ENCODE results near the gene TTC7B.

The TTC7B gene

GRCh38 chr14:90816681-90817436, 629 bp upstream of the TTC7B start:
- TF ChIP-seq GATA2 (IDR thresholded peaks at IDR 0.05; ENCODE audit: low read depth, low read length) (no peak), GATA3 (IDR thresholded peaks at IDR 0.05; ENCODE audit: low read depth, low read length) (no peak)

GRCh38 chr14:90815572-90815821, 733 bp downstream of the TTC7B start:
- TF ChIP-seq GATA2 (IDR thresholded peaks at IDR 0.05; ENCODE audit: low read depth, low read length) (no peak), GATA3 (IDR thresholded peaks at IDR 0.05; ENCODE audit: low read depth, low read length) (no peak)

GRCh38 chr14:90814806-90815571, 1.2 kb downstream of the TTC7B start:
- TF ChIP-seq GATA2 (IDR thresholded peaks at IDR 0.05; ENCODE audit: low read depth, low read length) (no peak), GATA3 (IDR thresholded peaks at IDR 0.05; ENCODE audit: low read depth, low read length) (no peak)

GRCh38 chr14:90813442-90813841, 2.8 kb downstream of the TTC7B start:
- no peak for TF ChIP-seq GATA3 (IDR thresholded peaks at IDR 0.05; ENCODE audit: low read depth, low read length)
- TF ChIP-seq GATA2 (IDR thresholded peaks at IDR 0.05; ENCODE audit: low read depth, low read length): no peak

- no peak for TF ChIP-seq GATA2 (IDR thresholded peaks at IDR 0.05; ENCODE audit: low read depth, low read length)
- no peak for TF ChIP-seq GATA3 (IDR thresholded peaks at IDR 0.05; ENCODE audit: low read depth, low read length)
These were observed 4.1 kb downstream of the TTC7B start for GRCh38 chr14:90812109-90812508.

GRCh38 chr14:90811641-90812040, 4.6 kb downstream of the TTC7B start:
- TF ChIP-seq GATA3 (IDR thresholded peaks at IDR 0.05; ENCODE audit: low read depth, low read length): no peak
- no peak for TF ChIP-seq GATA2 (IDR thresholded peaks at IDR 0.05; ENCODE audit: low read depth, low read length)

- no peak for TF ChIP-seq GATA3 (IDR thresholded peaks at IDR 0.05; ENCODE audit: low read depth, low read length)
- no peak for TF ChIP-seq GATA2 (IDR thresholded peaks at IDR 0.05; ENCODE audit: low read depth, low read length)
These were observed 5.4 kb downstream of the TTC7B start for GRCh38 chr14:90810806-90811205.

GRCh38 chr14:90809530-90810312, 6.5 kb downstream of the TTC7B start:
- TF ChIP-seq GATA3 (IDR thresholded peaks at IDR 0.05; ENCODE audit: low read depth, low read length): no peak
- TF ChIP-seq GATA2 (IDR thresholded peaks at IDR 0.05; ENCODE audit: low read depth, low read length): no peak

GRCh38 chr14:90808759-90809529, 7.3 kb downstream of the TTC7B start:
- TF ChIP-seq GATA2 (IDR thresholded peaks at IDR 0.05; ENCODE audit: low read depth, low read length): no peak
- no peak for TF ChIP-seq GATA3 (IDR thresholded peaks at IDR 0.05; ENCODE audit: low read depth, low read length)

GRCh38 chr14:90807060-90807459, 9.2 kb downstream of the TTC7B start:
- TF ChIP-seq GATA2 (IDR thresholded peaks at IDR 0.05; ENCODE audit: low read depth, low read length) (no peak), GATA3 (IDR thresholded peaks at IDR 0.05; ENCODE audit: low read depth, low read length) (no peak)

- no peak for TF ChIP-seq GATA3 (IDR thresholded peaks at IDR 0.05; ENCODE audit: low read depth, low read length)
- TF ChIP-seq GATA2 (IDR thresholded peaks at IDR 0.05; ENCODE audit: low read depth, low read length): no peak
These were observed 10.3 kb downstream of the TTC7B start for GRCh38 chr14:90805662-90806540.

GRCh38 chr14:90805084-90805391, 11.2 kb downstream of the TTC7B start:
- TF ChIP-seq GATA2 (IDR thresholded peaks at IDR 0.05; ENCODE audit: low read depth, low read length) (no peak), GATA3 (IDR thresholded peaks at IDR 0.05; ENCODE audit: low read depth, low read length) (no peak)
